Esophagus squamous epithelium (tissue), 5 donors: ENCODE data around the gene RFX1. TPM values are rescaled to one million over a fixed set of nuclear protein-coding genes. Genes with fewer than 3 reads are reported as not detected.

Experiments used
- DNase-seq: peaks from one replicate; lab custom pipeline; 2025; lab: John Stamatoyannopoulos, UW
- H3K27ac ChIP-seq, 4 donors: fragments of 200-600 bp; sonication (generic); one replicate each; pipeline ENCODE4 v1.5.1; 2016 to 2019; ENCODE audit warnings: mild to moderate bottlenecking in 1 of 4
- H3K27me3 ChIP-seq, 4 donors: fragments of 200-600 bp; sonication (generic); 1 replicate in 3 of 4; 2 replicates in 1 of 4; pipeline versions ENCODE4 v1.5.1 to v1.6.0; 2017 to 2021; ENCODE audit warnings: antibody characterized with exemption in 1 of 4
- H3K36me3 ChIP-seq, 3 donors: fragments of 200-600 bp; sonication (generic); one replicate each; pipeline ENCODE4 v1.5.1; 2016 to 2019
- H3K4me1 ChIP-seq, 3 donors: fragments of 200-600 bp; sonication (generic); one replicate each; pipeline ENCODE4 v1.5.1; 2017 to 2019
- H3K4me3 ChIP-seq, 4 donors: fragments of 200-600 bp; sonication (generic); 1 replicate in 3 of 4; 2 replicates in 1 of 4; pipeline ENCODE4 v1.5.1; 2016 to 2019; ENCODE audit warnings: mild to moderate bottlenecking in 2 of 4, moderate library complexity in 1 of 4
- H3K9me3 ChIP-seq, 3 donors: fragments of 200-600 bp; sonication (generic); one replicate each; pipeline ENCODE4 v1.5.1; 2016 to 2019
- CTCF ChIP-seq, 6 experiments: fragments of 450-650 bp in 4 of 6; fragments of 200-600 bp in 2 of 6; sonication (generic) in 2 of 6; IDR thresholded peaks; one replicate each; pipeline ENCODE4 v1.5.1; 2016 to 2019; ENCODE audit warnings: antibody characterized with exemption in 6 of 6, mild to moderate bottlenecking in 4 of 6, moderate library complexity in 4 of 6
- POLR2A ChIP-seq, 4 donors: fragments of 450-650 bp; IDR thresholded peaks; one replicate each; pipeline ENCODE4 v1.6.1; 2017; ENCODE audit warnings: antibody characterized with exemption in 4 of 4, mild to moderate bottlenecking in 4 of 4, moderate library complexity in 3 of 4
- WGBS, 2 donors: methylation state at CpG; one replicate each; pipeline ENCODE4 v1.1.5; 2018; 5-methylcytosine and 5-hydroxymethylcytosine counted together
- intact Hi-C: fragments of 100-400 bp; cut with DNase I; formaldehyde crosslinking; loops from one replicate; pipeline ENCODE4 v1.15.0; 2022
- total RNA-seq, 4 donors: library from RNA; depleted of rRNA; stranded (reverse); fragments of >200 nt; gene quantifications; one replicate each; pipeline ENCODE4 v1.1.0, GENCODE V29; 2016
- donor health status: DM: yes; HTN: yes; CAD: no.

The RFX1 gene
- total RNA-seq, 4 donors from 2014 or later, result 1.8 to 7.5 (median 3.9) TPM

- no peak for TF ChIP-seq CTCF (IDR thresholded peaks at IDR 0.05)
- TF ChIP-seq POLR2A (IDR thresholded peaks at IDR 0.05), result no peak
- intact Hi-C loops, result no loop called here
- Histone ChIP-seq H3K27me3 (no peaks in the 10 kb centered on the region), H3K36me3 (peaks cover 40 to 100% (median 42%) of the 10 kb centered on the region in 3 donors), H3K9me3 (peaks cover 0 to 7% (median 0%) of the 10 kb centered on the region in 3 donors), H3K27ac (no peak overlapping the region), H3K4me3 (no peak overlapping the region), H3K4me1 (no peaks in the 10 kb centered on the region)
- WGBS, 2 donors, result 95 to 98% methylated on average over 7 of the region's 34 CpGs
- DNase-seq, result no peak
Observed at GRCh38 chr19:13918726-13919411, 87.3 kb downstream of the RFX1 start.

GRCh38 chr19:13917888-13918406 is 88.2 kb downstream of the RFX1 start:
- no peak overlapping the region for H3K4me3 ChIP-seq
- DNase-seq, result no peak
- H3K27ac ChIP-seq, result no peak overlapping the region
- no peaks in the 10 kb centered on the region for H3K27me3 ChIP-seq
- H3K9me3 ChIP-seq, result peaks cover 0 to 7% (median 0%) of the 10 kb centered on the region in 3 donors
- H3K4me1 ChIP-seq, result no peaks in the 10 kb centered on the region
- no peak for TF ChIP-seq CTCF (IDR thresholded peaks at IDR 0.05)
- TF ChIP-seq POLR2A (IDR thresholded peaks at IDR 0.05), result no peak
- intact Hi-C loops, result no loop called here
- WGBS, 2 donors, result 79 to 87% methylated on average over 14 of the region's 14 CpGs
- peaks cover 41 to 100% (median 42%) of the 10 kb centered on the region in 3 donors for H3K36me3 ChIP-seq

GRCh38 chr19:13914777-13915176 is 91.3 kb downstream of the RFX1 start:
- no peaks in the 10 kb centered on the region for H3K9me3 ChIP-seq
- no peaks in the 10 kb centered on the region for H3K4me1 ChIP-seq
- DNase-seq, result no peak
- intact Hi-C loops, result no loop called here
- H3K27me3 ChIP-seq, result no peaks in the 10 kb centered on the region
- no peak overlapping the region for H3K4me3 ChIP-seq
- 73 to 79% methylated on average over 3 of the region's 3 CpGs for WGBS, 2 donors
- H3K36me3 ChIP-seq, result peaks cover 36 to 100% (median 37%) of the 10 kb centered on the region in 3 donors
- TF ChIP-seq POLR2A (IDR thresholded peaks at IDR 0.05) (no peak), CTCF (IDR thresholded peaks at IDR 0.05) (no peak)
- no peak overlapping the region for H3K27ac ChIP-seq

GRCh38 chr19:13913352-13913751 is 92.8 kb downstream of the RFX1 start:
- Histone ChIP-seq H3K27ac (no peak overlapping the region), H3K36me3 (peaks cover 22 to 100% (median 26%) of the 10 kb centered on the region in 3 donors), H3K27me3 (no peaks in the 10 kb centered on the region), H3K4me1 (no peaks in the 10 kb centered on the region), H3K4me3 (no peak overlapping the region), H3K9me3 (no peaks in the 10 kb centered on the region)
- WGBS, 2 donors, result 91 to 94% methylated on average over 5 to 8 of the region's 17 CpGs
- TF ChIP-seq CTCF (IDR thresholded peaks at IDR 0.05) (no peak), POLR2A (IDR thresholded peaks at IDR 0.05) (no peak)
- intact Hi-C loops, result no loop called here
- no peak for DNase-seq

Other genes with a start within 250 kb of the RFX1 start
- 10 to 100 TPM; 32.0 to 50.9 (median 37.2) TPM for gene MRI1, start 241.8 kb downstream of the RFX1 start, total RNA-seq
- 100 to 1,000 TPM; 114 to 129 (median 120) TPM for gene C19orf53, start 231.9 kb downstream of the RFX1 start, total RNA-seq
- gene ZSWIM4, start 210.9 kb downstream of the RFX1 start, total RNA-seq, result 10 to 100 TPM in 3 of 4 donors, 1 to 10 TPM in 1; 7.2 to 41.4 (median 16.9) TPM
- not detected for gene NANOS3, start 129.2 kb downstream of the RFX1 start, total RNA-seq
- gene BRME1, start 100.2 kb downstream of the RFX1 start, total RNA-seq, result 1 to 10 TPM; 1.8 to 6.3 (median 4.0) TPM
- 10 to 100 TPM; 28.0 to 56.9 (median 36.0) TPM for gene CC2D1A, start 100.1 kb downstream of the RFX1 start, total RNA-seq
- 1 to 10 TPM; 2.3 to 8.0 (median 3.3) TPM for gene PODNL1, start 67.9 kb downstream of the RFX1 start, total RNA-seq
- 10 to 100 TPM; 14.7 to 23.1 (median 19.5) TPM for gene DCAF15, start 53.8 kb downstream of the RFX1 start, total RNA-seq
- gene RLN3, start 21.8 kb upstream of the RFX1 start, total RNA-seq, result not detected
- 1 to 10 TPM in 3 of 4 donors, under 1 TPM in 1; 0.83 to 4.9 (median 2.1) TPM for gene IL27RA, start 25.4 kb upstream of the RFX1 start, total RNA-seq
- gene PALM3, start 55.8 kb upstream of the RFX1 start, total RNA-seq, result not detected
- gene MISP3, start 66.5 kb upstream of the RFX1 start, total RNA-seq, result 1 to 10 TPM; 2.0 to 8.9 (median 4.0) TPM
- gene C19orf67, start 79.5 kb upstream of the RFX1 start, total RNA-seq, result not detected
- 10 to 100 TPM; 16.8 to 32.2 (median 27.1) TPM for gene SAMD1, start 84.4 kb upstream of the RFX1 start, total RNA-seq
- 10 to 100 TPM; 28.6 to 42.8 (median 37.0) TPM for gene PRKACA, start 111.4 kb upstream of the RFX1 start, total RNA-seq
- 10 to 100 TPM in 2 of 4 donors, 1 to 10 TPM in 2; 3.2 to 25.6 (median 14.2) TPM for gene ASF1B, start 130.3 kb upstream of the RFX1 start, total RNA-seq
- gene ADGRL1, start 199.8 kb upstream of the RFX1 start, total RNA-seq, result 10 to 100 TPM in 2 of 4 donors, 1 to 10 TPM in 2; 6.2 to 21.5 (median 10.7) TPM